ENCODE results near the gene CCNK. TPM values are rescaled to one million over a fixed set of nuclear protein-coding genes. Genes with fewer than 3 reads are reported as not detected.

Gene CCNK
- total RNA-seq, 2 donors from 2014 or later: 22.6 to 42.2 TPM

DNA sequence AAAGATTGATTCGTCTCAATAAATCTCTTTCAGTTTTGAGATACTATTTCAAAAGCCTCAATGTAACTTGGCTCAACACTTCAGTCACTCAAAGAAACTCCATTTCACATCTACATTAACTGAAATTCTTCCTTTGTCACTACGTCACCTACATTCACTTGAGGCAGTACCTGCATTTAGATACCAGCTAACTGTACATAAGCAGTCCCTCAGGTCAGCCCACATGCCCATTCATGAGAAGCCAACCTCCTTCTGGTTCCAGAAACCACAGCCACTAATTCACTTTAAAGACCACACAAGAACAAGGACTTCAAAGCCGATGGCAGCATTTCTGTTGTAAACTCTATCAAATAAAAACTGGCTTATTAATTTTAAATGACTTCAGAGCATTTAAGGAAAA, 43.5 kb upstream of the CCNK start:
- no peaks in the 10 kb centered on the region for H3K27me3 ChIP-seq (replicated peaks; ENCODE audit: insufficient read depth)
- H3K27ac ChIP-seq: no peak overlapping the region
- peaks cover 9% of the 10 kb centered on the region for H3K36me3 ChIP-seq
- DNase-seq (ENCODE audit: low spot score) (no peak), ATAC-seq (ENCODE audit: insufficient number of reproducible peaks, low FRiP score, low read depth) (no peak)
- no peaks in the 10 kb centered on the region for H3K9me3 ChIP-seq
- H3K4me3 ChIP-seq: no peak overlapping the region
- TF ChIP-seq, protein P1, sequence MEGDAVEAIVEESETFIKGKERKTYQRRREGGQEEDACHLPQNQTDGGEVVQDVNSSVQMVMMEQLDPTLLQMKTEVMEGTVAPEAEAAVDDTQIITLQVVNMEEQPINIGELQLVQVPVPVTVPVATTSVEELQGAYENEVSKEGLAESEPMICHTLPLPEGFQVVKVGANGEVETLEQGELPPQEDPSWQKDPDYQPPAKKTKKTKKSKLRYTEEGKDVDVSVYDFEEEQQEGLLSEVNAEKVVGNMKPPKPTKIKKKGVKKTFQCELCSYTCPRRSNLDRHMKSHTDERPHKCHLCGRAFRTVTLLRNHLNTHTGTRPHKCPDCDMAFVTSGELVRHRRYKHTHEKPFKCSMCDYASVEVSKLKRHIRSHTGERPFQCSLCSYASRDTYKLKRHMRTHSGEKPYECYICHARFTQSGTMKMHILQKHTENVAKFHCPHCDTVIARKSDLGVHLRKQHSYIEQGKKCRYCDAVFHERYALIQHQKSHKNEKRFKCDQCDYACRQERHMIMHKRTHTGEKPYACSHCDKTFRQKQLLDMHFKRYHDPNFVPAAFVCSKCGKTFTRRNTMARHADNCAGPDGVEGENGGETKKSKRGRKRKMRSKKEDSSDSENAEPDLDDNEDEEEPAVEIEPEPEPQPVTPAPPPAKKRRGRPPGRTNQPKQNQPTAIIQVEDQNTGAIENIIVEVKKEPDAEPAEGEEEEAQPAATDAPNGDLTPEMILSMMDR (IDR thresholded peaks at IDR 0.05): no peak
- no peaks in the 10 kb centered on the region for H3K4me1 ChIP-seq (ENCODE audit: control insufficient read depth in 1 of 2, low read depth in 2 of 2)

DNA sequence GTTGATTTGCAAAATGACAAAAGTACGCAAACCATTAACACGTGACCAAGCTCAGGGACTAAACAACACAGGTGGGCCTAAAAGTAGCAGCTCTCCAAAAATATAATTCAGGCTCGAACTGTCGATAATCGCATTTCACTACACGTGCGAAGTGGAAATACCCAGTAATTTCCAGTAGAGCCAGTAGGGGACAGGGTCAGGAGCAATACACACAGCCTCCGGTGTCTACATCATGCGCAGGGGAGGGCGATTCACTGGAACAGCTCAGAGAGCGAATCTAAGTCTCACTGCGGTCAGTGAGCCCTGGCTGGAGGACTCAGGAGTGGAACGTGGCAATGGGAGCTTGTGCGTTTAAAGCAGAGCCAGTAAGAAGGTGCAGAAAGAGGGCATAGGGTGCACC, 40.9 kb upstream of the CCNK start:
- no peaks in the 10 kb centered on the region for H3K27me3 ChIP-seq (replicated peaks; ENCODE audit: insufficient read depth)
- no peaks in the 10 kb centered on the region for H3K9me3 ChIP-seq
- no peak overlapping the region for H3K4me3 ChIP-seq
- H3K36me3 ChIP-seq: peaks cover 18% of the 10 kb centered on the region
- TF ChIP-seq, protein P1 (IDR thresholded peaks at IDR 0.05): no peak
- H3K4me1 ChIP-seq (ENCODE audit: control insufficient read depth in 1 of 2, low read depth in 2 of 2): no peaks in the 10 kb centered on the region
- ATAC-seq (ENCODE audit: insufficient number of reproducible peaks, low FRiP score, low read depth): no peak
- no peak for DNase-seq (ENCODE audit: low spot score)
- no peak overlapping the region for H3K27ac ChIP-seq

DNA sequence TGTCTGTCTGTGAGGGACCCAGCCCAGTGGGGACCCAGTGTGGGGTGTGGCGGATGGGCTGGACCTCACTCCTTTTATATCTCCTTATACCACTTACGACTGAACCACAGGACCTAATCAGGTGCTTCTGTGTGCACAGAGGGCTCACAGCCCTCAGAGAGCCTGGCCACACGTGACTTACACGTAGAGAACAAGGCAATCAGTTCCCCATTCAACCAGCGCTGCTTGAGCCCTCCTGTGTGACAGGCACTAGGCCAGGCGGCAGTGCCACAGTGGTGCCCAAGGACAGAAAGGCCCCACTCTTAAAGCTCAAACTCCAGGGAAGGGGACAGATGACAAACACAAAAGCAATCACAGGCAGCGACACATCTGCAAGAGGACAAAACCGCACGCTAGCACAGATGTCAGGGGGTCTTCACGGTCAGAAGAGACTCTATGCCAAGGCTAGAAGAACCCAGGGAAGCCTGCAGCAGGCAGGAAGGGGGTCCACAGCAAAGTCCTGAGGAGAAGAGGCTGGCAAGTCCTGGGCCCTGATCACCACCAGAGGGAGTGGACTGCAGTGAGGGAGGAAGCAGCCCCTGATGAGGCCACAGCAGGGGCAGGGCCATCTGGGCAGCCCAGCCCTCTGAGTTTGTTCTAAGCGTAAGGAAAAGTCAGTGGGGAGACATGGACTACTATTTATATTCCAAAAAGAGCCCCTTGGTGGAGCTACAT, 39.9 kb upstream of the CCNK start:
- Histone ChIP-seq H3K36me3 (peaks cover 27% of the 10 kb centered on the region), H3K27ac (no peak overlapping the region), H3K9me3 (no peaks in the 10 kb centered on the region), H3K27me3 (replicated peaks; ENCODE audit: insufficient read depth) (no peaks in the 10 kb centered on the region), H3K4me3 (no peak overlapping the region), H3K4me1 (ENCODE audit: control insufficient read depth in 1 of 2, low read depth in 2 of 2) (no peaks in the 10 kb centered on the region)
- DNase-seq (ENCODE audit: low spot score) (no peak), ATAC-seq (ENCODE audit: insufficient number of reproducible peaks, low FRiP score, low read depth) (no peak)
- TF ChIP-seq, protein P1 (IDR thresholded peaks at IDR 0.05): no peak

DNA sequence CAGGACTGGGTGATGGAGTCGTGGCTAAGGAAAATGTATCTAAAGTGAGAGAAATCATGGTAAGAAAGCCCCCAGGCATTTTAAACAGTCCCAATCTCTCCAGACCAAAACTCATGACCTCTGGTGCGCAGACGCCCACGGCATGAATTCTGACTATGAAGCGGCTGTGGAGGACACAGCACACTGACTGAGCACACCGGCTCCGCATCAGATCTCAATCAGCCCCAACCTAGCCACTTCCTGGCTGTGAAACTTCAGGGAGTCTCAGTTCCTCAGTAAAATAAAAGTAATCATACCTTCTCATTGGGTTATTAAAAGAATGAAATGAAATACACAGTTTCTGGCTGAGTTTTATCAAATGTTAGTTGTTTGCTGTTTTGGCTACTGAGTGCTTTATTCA, 39.3 kb upstream of the CCNK start:
- ATAC-seq (ENCODE audit: insufficient number of reproducible peaks, low FRiP score, low read depth) (no peak), DNase-seq (ENCODE audit: low spot score) (no peak)
- H3K27me3 ChIP-seq (replicated peaks; ENCODE audit: insufficient read depth): no peaks in the 10 kb centered on the region
- no peak overlapping the region for H3K4me3 ChIP-seq
- TF ChIP-seq, protein P1 (IDR thresholded peaks at IDR 0.05): no peak
- peaks cover 32% of the 10 kb centered on the region for H3K36me3 ChIP-seq
- H3K9me3 ChIP-seq: no peaks in the 10 kb centered on the region
- no peaks in the 10 kb centered on the region for H3K4me1 ChIP-seq (ENCODE audit: control insufficient read depth in 1 of 2, low read depth in 2 of 2)
- H3K27ac ChIP-seq: no peak overlapping the region

DNA sequence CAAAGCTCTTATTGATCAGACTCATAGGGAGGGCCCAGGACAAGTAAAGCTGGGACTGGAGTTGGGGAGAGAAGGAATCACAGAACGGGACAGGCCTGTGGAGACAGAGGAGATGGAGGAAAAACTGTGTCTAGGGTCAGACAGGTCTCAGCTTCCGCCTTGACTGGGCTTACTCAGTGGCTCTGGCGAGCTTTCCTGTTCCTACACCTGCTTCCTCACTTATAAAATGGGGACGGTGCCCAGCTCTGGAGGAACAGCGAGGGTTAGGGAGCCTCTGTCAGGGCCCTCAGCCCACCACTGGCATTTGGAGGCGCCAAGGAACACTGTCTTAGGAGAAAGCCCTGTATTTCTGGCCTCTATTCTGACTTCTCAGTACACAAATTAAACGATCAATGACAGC, 35.3 kb upstream of the CCNK start:
- H3K36me3 ChIP-seq: peaks cover 41% of the 10 kb centered on the region

More for the DNA sequence above, 35.3 kb upstream of the CCNK start:
- Histone ChIP-seq H3K27me3 (replicated peaks; ENCODE audit: insufficient read depth) (no peaks in the 10 kb centered on the region), H3K27ac (no peak overlapping the region), H3K9me3 (no peaks in the 10 kb centered on the region), H3K4me1 (ENCODE audit: control insufficient read depth in 1 of 2, low read depth in 2 of 2) (no peaks in the 10 kb centered on the region), H3K4me3 (no peak overlapping the region)
- ATAC-seq (ENCODE audit: insufficient number of reproducible peaks, low FRiP score, low read depth) (no peak), DNase-seq (ENCODE audit: low spot score) (no peak)
- TF ChIP-seq, protein P1 (IDR thresholded peaks at IDR 0.05): no peak
